ENCODE data around the gene PTBP2. TPM values are rescaled to one million over a fixed set of nuclear protein-coding genes. Genes with fewer than 3 reads are reported as not detected.

Gene PTBP2, protein sequence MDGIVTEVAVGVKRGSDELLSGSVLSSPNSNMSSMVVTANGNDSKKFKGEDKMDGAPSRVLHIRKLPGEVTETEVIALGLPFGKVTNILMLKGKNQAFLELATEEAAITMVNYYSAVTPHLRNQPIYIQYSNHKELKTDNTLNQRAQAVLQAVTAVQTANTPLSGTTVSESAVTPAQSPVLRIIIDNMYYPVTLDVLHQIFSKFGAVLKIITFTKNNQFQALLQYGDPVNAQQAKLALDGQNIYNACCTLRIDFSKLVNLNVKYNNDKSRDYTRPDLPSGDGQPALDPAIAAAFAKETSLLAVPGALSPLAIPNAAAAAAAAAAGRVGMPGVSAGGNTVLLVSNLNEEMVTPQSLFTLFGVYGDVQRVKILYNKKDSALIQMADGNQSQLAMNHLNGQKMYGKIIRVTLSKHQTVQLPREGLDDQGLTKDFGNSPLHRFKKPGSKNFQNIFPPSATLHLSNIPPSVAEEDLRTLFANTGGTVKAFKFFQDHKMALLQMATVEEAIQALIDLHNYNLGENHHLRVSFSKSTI
- 7.5 and 8.1 TPM in 2 replicates for total RNA-seq

GRCh38 chr1:96721416-96722160, at the start of gene PTBP2:
Gene PTBP2, plus strand, starts transcription at chr1:96721784. Its CDS starts 81 bp downstream, at chr1:96721865.

